Measurements from ENCODE around the gene SCUBE2.

- TF ChIP-seq CTCF (conservative IDR thresholded peaks at IDR 0.05; ENCODE audit: low read depth, low read length) = no peak
- no peak for TF ChIP-seq CEBPB (IDR thresholded peaks at IDR 0.05; ENCODE audit: low read depth, low read length)
- TF ChIP-seq RAD21 (IDR thresholded peaks at IDR 0.05; ENCODE audit: low read length) = no peak
- no peak for TF ChIP-seq POLR2A (IDR thresholded peaks at IDR 0.05; ENCODE audit: low read depth, low read length)
- no peak for TF ChIP-seq RFX5 (IDR thresholded peaks at IDR 0.05; ENCODE audit: low read depth, low read length)
- no peak for TF ChIP-seq USF2 (IDR thresholded peaks at IDR 0.05; ENCODE audit: low read depth, low read length)
- TF ChIP-seq CHD1 (IDR thresholded peaks at IDR 0.05; ENCODE audit: low read depth, low read length) = no peak
Measured at GRCh38 chr11:9022961-9023680, 68.3 kb downstream of the SCUBE2 start.

Data from IMR-90 (cell line).